CD1c-positive myeloid dendritic cell (primary cell): Measurements from ENCODE around the gene WNT7B.

Source experiments
- DNase-seq: peaks from one replicate; pipeline ENCODE4 v3.0.0-alpha.2; 2016; ENCODE audit errors: extremely low spot score

The WNT7B gene

GRCh38 chr22:45906946-45907345 is 70.0 kb downstream of the WNT7B start:
- DNase-seq = no peak

- DNase-seq = no peak
Observed at GRCh38 chr22:45905924-45906865, 70.8 kb downstream of the WNT7B start.

DNA sequence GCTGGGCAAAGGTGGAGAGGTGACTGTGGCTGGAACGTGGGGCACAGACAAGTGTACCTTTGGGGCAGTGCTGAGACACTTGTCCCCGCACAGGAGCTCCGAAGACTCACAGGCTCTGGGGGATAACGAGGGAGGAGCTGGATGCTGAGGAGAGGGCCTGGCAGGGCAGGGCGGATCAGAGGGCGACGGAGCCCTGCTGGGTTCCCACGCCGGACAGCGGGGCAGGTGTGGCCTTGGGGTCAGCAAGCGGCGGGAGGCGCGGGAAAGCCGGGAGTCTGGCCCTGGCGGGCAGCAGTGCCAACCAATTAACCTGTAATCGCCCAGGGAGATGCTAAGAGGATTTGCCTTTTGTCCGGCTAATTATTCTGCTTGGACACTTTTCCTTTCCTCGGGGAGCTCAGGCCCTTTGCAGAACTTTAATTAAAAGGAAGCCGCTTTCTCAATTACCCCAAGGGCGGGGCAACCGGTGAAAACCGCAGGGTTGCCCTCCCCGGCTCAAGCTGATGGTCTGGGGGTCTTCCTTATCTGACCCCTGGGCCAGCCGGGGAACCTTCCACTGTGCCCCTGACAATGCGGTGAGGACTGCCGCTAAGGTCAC is 71.5 kb downstream of the WNT7B start:
- no peak for DNase-seq

GRCh38 chr22:45904236-45904635 is 72.7 kb downstream of the WNT7B start:
- DNase-seq = no peak

DNA sequence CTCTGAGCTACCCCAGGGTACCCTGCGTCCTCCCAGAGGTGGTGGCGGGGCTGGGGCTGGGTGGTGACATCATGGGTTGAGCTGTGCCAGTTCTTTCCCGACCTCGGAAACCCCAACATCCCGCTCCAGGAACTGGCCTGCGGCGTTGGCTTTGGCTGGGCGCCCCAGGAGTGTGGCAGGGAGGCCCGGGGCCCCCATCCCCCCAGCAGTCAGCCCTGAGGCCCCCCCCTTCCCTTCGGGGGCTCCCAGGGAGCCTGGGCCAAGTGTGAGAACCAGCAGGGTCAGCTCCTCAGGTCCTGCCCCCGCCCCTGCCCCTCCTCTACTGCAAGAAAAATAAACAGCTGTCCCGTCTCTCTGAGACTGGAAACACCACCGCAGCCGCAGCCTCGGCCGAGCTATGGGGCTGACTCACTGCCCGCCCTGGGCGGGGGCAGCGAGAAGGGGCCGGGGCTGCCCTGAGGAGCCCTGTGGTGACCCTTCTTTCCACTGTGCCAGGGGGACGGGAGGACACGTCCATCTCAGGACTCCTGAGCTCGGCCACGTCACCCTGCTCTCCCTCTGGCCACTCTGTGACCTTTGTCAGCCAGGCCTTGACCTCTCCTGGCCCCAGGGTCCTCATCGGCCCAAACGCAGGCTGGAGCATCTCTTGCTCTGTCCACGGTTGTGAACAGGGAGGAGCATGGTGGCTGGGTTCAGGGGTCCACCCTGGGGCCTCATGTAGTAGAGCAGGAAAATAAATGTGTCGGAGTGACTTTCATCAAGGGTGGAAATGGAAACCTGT is 73.4 kb downstream of the WNT7B start:
- DNase-seq = no peak

- no peak for DNase-seq
Observed at GRCh38 chr22:45897736-45898135, 79.2 kb downstream of the WNT7B start.

- DNase-seq = no peak
Observed at GRCh38 chr22:45896964-45897538, 79.9 kb downstream of the WNT7B start.

DNA sequence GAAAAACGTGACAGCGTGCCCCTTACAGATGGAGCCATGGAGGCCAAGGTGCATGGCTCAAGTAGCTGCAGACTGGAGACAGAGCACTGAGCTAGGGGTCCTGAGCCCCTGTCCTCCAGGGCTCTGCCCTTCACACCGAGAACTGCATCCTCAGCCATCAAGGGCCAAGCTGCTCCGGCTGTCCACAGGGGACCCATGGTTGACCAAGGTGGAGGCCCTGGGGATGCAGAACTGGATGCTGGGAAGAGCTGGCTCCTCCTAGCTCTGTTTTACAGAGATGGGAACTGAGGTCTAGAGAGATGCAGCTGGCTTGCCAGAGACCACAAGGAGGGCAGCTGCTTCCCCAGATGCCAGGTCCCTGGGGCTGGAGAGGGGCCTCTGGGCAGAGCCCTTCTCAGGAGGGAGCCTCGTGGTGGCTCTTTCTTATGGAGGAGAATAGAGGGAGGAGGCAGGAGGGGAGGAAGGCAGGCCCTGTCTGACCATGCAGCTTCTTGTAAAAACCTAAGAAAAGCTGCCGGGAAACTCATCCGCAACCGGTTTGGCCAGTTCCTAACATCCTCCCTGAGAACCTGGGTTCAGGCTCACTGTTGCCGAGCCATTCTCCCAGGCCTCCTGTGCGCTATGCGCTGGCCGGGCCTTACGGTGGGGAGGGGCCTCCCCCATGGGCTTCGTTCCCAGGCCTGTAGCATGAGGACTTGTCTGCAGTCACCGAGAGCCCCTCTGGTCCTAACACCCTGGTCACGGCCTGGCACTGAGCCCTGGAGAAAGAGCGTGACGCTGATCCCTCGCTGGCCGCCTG is 80.6 kb downstream of the WNT7B start:
- DNase-seq = no peak

GRCh38 chr22:45895436-45896152 is 81.4 kb downstream of the WNT7B start:
- no peak for DNase-seq

DNA sequence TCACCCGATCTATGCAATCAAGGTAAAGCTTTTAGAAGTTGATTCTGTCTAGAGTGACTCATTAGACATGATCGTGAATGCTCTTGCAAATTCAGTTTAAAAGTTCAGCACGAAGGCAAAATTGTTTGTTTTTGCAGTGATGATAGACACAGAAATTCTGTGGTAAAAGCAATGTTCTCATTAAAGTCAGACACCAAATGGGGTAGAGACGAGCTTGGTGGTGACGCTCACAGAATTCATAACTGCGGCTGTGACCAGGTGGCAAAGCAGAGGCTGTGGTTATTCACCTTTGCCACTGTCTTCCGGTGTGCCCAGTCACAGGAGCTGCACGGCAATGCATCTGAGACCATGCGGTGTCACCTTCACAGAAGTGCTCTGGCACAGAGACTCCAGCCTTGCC is 83.4 kb downstream of the WNT7B start:
- DNase-seq = no peak

GRCh38 chr22:45892681-45893461 is 84.1 kb downstream of the WNT7B start:
- no peak for DNase-seq

DNA sequence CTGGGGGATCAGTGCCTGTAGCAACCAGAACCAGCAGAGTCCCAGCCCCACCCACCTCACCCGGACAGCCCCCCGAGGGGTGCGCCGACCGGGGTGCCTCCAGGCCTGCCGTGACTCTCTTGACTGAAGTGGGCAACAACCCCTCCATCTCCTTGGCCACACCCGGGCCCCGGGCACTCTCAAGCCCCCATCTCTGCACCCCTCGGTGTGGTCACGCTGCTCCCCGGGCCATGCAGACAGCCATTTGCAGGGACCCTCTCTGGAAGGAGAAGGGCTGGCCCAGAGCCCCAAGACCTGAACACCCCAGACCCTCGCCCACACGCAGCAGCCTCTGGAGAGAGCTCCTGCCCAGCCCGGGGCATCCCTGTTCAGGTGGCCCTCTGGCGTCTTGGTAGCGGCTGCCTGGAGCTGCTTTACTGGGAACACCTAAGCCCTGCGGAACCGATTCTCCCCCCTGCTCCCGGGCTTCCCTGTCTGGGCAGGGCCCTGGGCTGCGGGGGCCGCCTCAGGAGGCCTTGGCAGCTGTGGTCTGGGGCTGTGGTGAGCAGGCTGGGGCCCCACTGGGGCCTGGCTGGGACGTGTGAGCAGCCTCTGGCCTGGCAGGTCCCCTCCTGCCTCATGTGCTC is 84.9 kb downstream of the WNT7B start:
- no peak for DNase-seq

DNA sequence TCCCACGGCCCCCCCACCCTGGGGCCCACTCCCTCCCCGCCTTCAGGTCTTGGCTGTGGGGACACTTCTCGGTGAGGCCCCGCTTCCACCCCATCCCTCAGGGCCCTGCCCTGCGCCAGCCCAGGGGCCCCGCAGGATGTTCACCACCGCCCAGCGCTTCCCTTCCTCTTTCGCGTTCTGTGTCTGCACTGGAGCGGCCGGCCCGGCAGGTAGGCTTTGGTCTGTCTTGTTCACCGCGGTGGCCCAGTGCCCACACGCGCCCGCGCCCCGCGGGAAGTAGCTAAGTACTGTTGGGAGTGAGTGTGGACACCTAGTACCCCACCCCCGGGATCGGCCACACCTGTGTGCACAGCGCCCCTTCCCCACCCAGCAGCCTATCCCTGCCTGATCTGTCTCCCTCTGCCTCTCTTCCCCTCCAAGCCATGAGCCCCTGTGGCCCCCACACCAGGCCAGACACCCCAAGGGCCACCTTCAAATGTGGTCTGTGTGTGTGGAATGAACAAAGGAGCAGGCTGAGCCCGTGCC is 85.4 kb downstream of the WNT7B start:
- no peak for DNase-seq

DNA sequence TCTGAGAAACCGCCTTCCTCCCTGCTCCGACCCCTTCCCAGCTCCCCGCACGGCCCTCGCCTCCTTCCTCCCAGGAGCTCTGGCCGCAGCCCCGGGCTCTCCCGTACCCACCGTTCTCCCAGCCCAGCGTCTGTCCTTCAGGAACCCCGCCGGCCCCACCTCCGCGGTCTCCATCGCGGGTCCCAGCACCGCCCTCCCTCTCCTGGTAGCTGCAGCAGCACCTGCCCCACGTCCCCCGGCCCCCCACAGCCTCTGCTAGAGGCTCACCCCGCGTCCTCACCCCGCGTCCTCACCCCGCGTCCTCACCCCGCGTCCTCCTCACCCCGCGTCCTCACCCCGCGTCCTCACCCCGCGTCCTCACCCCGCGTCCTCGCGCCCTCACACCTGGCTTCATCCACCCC is 85.9 kb downstream of the WNT7B start:
- no peak for DNase-seq

GRCh38 chr22:45890351-45890635 is 86.7 kb downstream of the WNT7B start:
- no peak for DNase-seq

- DNase-seq = no peak
Observed at GRCh38 chr22:45889539-45890350, 87.2 kb downstream of the WNT7B start.

DNA sequence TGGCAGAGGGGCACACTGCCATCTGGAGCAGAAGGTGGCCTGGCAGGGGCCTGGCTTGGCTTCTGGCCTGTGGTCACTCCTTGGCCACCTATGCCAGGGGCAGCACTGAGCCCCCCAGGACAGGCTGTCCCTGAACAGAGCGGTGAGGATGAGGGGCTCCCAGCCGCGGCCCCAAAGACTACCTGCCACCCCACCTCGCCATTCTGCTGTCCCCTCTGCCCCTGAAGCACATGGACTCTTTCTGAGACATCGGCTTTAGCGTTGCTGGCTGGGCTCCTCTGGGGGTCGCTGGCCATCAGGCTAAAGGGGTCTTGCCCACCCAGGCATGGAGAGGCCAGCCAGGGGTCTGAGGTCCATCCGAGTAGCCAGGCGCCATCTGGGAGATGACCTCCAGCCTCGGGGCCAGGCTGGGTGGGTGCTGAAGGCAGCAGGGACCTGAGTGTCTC is 87.8 kb downstream of the WNT7B start:
- DNase-seq = no peak
